ENCODE data around the gene TMEM80. TPM values are rescaled to one million over a fixed set of nuclear protein-coding genes. Genes with fewer than 3 reads are reported as not detected.
A peak's percentile ranks its signal among the peaks of the same experiment; 100 is the strongest.

Gene TMEM80
- total and polyA plus RNA-seq, 7 donors, result 7.9 to 41.5 (median 27.6) TPM

GRCh38 chr11:724049-724777, 28.6 kb downstream of the TMEM80 start:
- Histone ChIP-seq H3K4me1 (peaks cover 0 to 51% (median 43%) of the 10 kb centered on the region in 4 donors), H3K27me3 (peaks cover 43 to 97% (median 83%) of the 10 kb centered on the region in 3 donors)

DNA sequence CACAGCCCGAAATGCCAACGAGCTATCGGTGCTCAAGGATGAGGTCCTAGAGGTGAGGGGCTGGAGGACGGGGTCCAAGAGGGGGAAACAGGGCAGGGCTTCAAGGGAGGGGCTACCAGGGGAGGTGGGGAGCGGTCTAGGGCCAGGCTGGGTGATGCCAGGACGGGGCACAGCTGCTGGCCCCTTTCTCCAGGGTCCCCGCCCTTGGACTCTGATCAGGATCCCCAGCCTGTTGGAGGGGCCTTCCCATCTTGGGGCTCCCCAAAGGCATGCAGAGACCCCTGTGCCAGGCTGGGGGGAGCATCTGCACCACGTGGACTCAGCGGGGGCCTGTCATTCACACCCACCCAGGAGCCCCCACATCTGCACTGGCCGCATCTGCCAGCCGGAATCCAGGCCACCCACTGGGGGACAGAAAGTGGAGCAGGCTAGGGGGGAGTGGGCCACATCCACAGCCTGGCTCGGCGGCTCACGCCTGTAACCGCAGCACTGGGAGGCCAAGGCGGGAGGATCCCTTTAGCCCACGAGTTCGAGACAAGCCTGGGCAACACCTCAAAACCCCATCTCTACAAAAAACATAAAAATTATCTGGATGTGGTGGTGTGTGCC, 29.3 kb downstream of the TMEM80 start:
- Histone ChIP-seq H3K36me3 (no peaks in the 10 kb centered on the region), H3K9me3 (no peaks in the 10 kb centered on the region), H3K4me1 (peaks cover 0 to 51% (median 43%) of the 10 kb centered on the region in 4 donors), H3K4me3 (no peak overlapping the region), H3K27ac (no peak overlapping the region), H3K27me3 (peaks cover 43 to 94% (median 81%) of the 10 kb centered on the region in 3 donors)
- 79 to 82% methylated on average over 18 of the region's 18 CpGs for WGBS, 2 donors
- intact Hi-C loops (cut with DNase I), result no loop called here
- no peak for TF ChIP-seq POLR2A (IDR thresholded peaks at IDR 0.05)
- TF ChIP-seq, protein P1, sequence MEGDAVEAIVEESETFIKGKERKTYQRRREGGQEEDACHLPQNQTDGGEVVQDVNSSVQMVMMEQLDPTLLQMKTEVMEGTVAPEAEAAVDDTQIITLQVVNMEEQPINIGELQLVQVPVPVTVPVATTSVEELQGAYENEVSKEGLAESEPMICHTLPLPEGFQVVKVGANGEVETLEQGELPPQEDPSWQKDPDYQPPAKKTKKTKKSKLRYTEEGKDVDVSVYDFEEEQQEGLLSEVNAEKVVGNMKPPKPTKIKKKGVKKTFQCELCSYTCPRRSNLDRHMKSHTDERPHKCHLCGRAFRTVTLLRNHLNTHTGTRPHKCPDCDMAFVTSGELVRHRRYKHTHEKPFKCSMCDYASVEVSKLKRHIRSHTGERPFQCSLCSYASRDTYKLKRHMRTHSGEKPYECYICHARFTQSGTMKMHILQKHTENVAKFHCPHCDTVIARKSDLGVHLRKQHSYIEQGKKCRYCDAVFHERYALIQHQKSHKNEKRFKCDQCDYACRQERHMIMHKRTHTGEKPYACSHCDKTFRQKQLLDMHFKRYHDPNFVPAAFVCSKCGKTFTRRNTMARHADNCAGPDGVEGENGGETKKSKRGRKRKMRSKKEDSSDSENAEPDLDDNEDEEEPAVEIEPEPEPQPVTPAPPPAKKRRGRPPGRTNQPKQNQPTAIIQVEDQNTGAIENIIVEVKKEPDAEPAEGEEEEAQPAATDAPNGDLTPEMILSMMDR (IDR thresholded peaks at IDR 0.05), result no peak
- no peak for TF ChIP-seq POLR2AphosphoS5 (IDR thresholded peaks at IDR 0.05)
- no peak for TF ChIP-seq EP300 (IDR thresholded peaks at IDR 0.05)
- no peak for DNase-seq

More at GRCh38 chr11:724049-724777, 28.6 kb downstream of the TMEM80 start:
- no peaks in the 10 kb centered on the region for H3K9me3 ChIP-seq
- TF ChIP-seq EP300 (IDR thresholded peaks at IDR 0.05) (no peak), POLR2A (IDR thresholded peaks at IDR 0.05) (no peak)
- TF ChIP-seq, protein P1 (IDR thresholded peaks at IDR 0.05), result no peak
- no peak overlapping the region for H3K4me3 ChIP-seq
- DNase-seq, result no peak
- H3K27ac ChIP-seq, result no peak overlapping the region
- 80 to 83% methylated on average over 19 of the region's 19 CpGs for WGBS, 2 donors
- intact Hi-C loops (cut with DNase I), result no loop called here
- H3K36me3 ChIP-seq, result no peaks in the 10 kb centered on the region

DNA sequence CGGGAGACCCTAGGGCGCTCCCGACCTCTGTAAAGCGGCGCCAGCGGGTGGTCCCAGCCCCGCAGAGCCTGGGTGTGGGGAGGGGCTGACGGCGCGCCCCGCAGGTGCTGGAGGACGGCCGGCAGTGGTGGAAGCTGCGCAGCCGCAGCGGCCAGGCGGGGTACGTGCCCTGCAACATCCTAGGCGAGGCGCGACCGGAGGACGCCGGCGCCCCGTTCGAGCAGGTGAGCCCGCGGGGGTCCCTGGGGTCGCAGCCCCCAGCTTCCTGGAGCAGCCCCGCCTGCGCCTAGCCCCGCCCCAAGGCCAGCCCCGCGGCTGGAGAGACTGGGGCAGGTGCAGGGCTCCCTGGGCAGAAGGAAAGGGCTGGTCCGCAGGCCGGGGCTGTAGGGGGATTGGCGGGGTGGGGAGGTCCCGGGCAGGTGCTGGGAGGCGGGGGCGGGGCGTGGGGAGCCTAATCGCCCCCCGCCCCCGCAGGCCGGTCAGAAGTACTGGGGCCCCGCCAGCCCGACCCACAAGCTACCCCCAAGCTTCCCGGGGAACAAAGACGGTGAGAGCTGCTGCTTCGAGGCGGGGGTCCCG, 30.1 kb downstream of the TMEM80 start:
- DNase-seq, result no peak
- 4 to 6% methylated on average over 53 of the region's 53 CpGs for WGBS, 2 donors
- intact Hi-C loops (cut with DNase I), result no loop called here
- H3K4me1 ChIP-seq, result peaks cover 0 to 47% (median 40%) of the 10 kb centered on the region in 4 donors
- peaks cover 37 to 86% (median 73%) of the 10 kb centered on the region in 3 donors for H3K27me3 ChIP-seq
- no peaks in the 10 kb centered on the region for H3K9me3 ChIP-seq
- H3K4me3 ChIP-seq, result peak overlapping the region in 3 of 4 donors; percentile 18 to 27 (median 24)
- H3K36me3 ChIP-seq, result no peaks in the 10 kb centered on the region
- TF ChIP-seq EP300 (IDR thresholded peaks at IDR 0.05) (no peak), POLR2AphosphoS5 (IDR thresholded peaks at IDR 0.05) (no peak), POLR2A (IDR thresholded peaks at IDR 0.05) (no peak)
- TF ChIP-seq, protein P1 (IDR thresholded peaks at IDR 0.05), result no peak
- peak overlapping the region in 1 of 4 donors; percentile 32 for H3K27ac ChIP-seq

- no peaks in the 10 kb centered on the region for H3K9me3 ChIP-seq
- H3K27me3 ChIP-seq, result peaks cover 28 to 77% (median 64%) of the 10 kb centered on the region in 3 donors
- WGBS, 2 donors, result 8 to 14% methylated on average over 61 of the region's 61 CpGs
- peak overlapping the region in 2 of 4 donors; percentile 32 to 43 for H3K27ac ChIP-seq
- peak; percentile 80 for DNase-seq
- peaks cover 0 to 39% (median 31%) of the 10 kb centered on the region in 4 donors for H3K4me1 ChIP-seq
- TF ChIP-seq POLR2AphosphoS5 (IDR thresholded peaks at IDR 0.05) (no peak), EP300 (IDR thresholded peaks at IDR 0.05) (no peak)
- no peaks in the 10 kb centered on the region for H3K36me3 ChIP-seq
- H3K4me3 ChIP-seq, result peak overlapping the region in 3 of 4 donors; percentile 18 to 27 (median 24)
- intact Hi-C loops (cut with DNase I), result no loop called here
Measured at GRCh38 chr11:726278-727220, 30.9 kb downstream of the TMEM80 start.
